Stimulated activated CD4-positive, alpha-beta T cell treated with anti-CD3 and anti-CD28 coated beads, Interleukin-4, amount 100 ng/mL, for 48 hours (primary cell): ENCODE data around the gene CABLES1.
A peak's percentile ranks its signal among the peaks of the same experiment; 100 is the strongest.
"Not testable (repeated sequence)": the region's sequence is repeated elsewhere in the genome, so short reads cannot be mapped to it uniquely, and the experiment has no call there.

Source experiments
- DNase-seq, 2 donors: peaks; one replicate each; pipeline ENCODE4 v3.0.0-alpha.2; 2020; ENCODE audit warnings: low read depth in 2 of 2

CABLES1 gene

GRCh38 chr18:23266717-23267446, 131.6 kb downstream of the CABLES1 start:
- no peak for DNase-seq

GRCh38 chr18:23267447-23267776, 132.1 kb downstream of the CABLES1 start:
- DNase-seq = no peak

- no peak for DNase-seq
Measured at GRCh38 chr18:23268641-23269040, 133.4 kb downstream of the CABLES1 start.

GRCh38 chr18:23269068-23269467, 133.8 kb downstream of the CABLES1 start:
- DNase-seq = not testable (repeated sequence)

- no peak for DNase-seq
Measured at GRCh38 chr18:23269928-23270327, 134.6 kb downstream of the CABLES1 start.

- DNase-seq = no peak
Measured at GRCh38 chr18:23270986-23271680, 135.8 kb downstream of the CABLES1 start.

- DNase-seq = no peak
Measured at GRCh38 chr18:23272498-23273232, 137.4 kb downstream of the CABLES1 start.

- no peak for DNase-seq
Measured at GRCh38 chr18:23273443-23273966, 138.2 kb downstream of the CABLES1 start.

- no peak for DNase-seq
Measured at GRCh38 chr18:23274638-23275482, 139.6 kb downstream of the CABLES1 start.

GRCh38 chr18:23276451-23276850, 141.2 kb downstream of the CABLES1 start:
- DNase-seq = no peak

- DNase-seq = no peak
Measured at GRCh38 chr18:23277399-23277798, 142.1 kb downstream of the CABLES1 start.

- DNase-seq = no peak
Measured at GRCh38 chr18:23279931-23280330, 144.6 kb downstream of the CABLES1 start.

GRCh38 chr18:23280844-23281243, 145.6 kb downstream of the CABLES1 start:
- DNase-seq = no peak

- DNase-seq = no peak
Measured at GRCh38 chr18:23281626-23282436, 146.5 kb downstream of the CABLES1 start.

- DNase-seq = no peak
Measured at GRCh38 chr18:23282437-23282781, 147.1 kb downstream of the CABLES1 start.

GRCh38 chr18:23283916-23284430, 148.7 kb downstream of the CABLES1 start:
- peak in 1 of 2 donors; percentile 24 for DNase-seq

- DNase-seq = no peak
Measured at GRCh38 chr18:23284629-23285028, 149.3 kb downstream of the CABLES1 start.

- DNase-seq = not testable (repeated sequence)
Measured at GRCh38 chr18:23285581-23285980, 150.3 kb downstream of the CABLES1 start.

GRCh38 chr18:23291456-23292205, 156.3 kb downstream of the CABLES1 start:
- no peak for DNase-seq
